HepG2 (cell line): ENCODE results near the gene ANKZF1. TPM values are rescaled to one million over a fixed set of nuclear protein-coding genes. Genes with fewer than 3 reads are reported as not detected.

ENCODE experiments used
- BORCS8-MEF2B ChIP-seq: sonication (generic); formaldehyde crosslinking; IDR thresholded peaks from 2 replicates; pipeline ENCODE4 v1.8.0; 2022; ENCODE audit warnings: mild to moderate bottlenecking, missing genetic modification reagents
- EED ChIP-seq: sonication (generic); formaldehyde crosslinking; IDR thresholded peaks from 2 replicates; pipeline ENCODE4 v1.5.0; 2020; ENCODE audit warnings: mild to moderate bottlenecking, missing genetic modification reagents
- FOSL2 ChIP-seq: sonication (generic); formaldehyde crosslinking; IDR thresholded peaks from 2 replicates; pipeline ENCODE4 v1.4.0; 2020; ENCODE audit warnings: missing genetic modification reagents
- GTF3A ChIP-seq: sonication (generic); formaldehyde crosslinking; conservative IDR thresholded peaks from 2 replicates; pipeline ENCODE4 v1.4.0; 2020; ENCODE audit warnings: mild to moderate bottlenecking, missing genetic modification reagents
- IRX3 ChIP-seq: sonication (generic); formaldehyde crosslinking; IDR thresholded peaks from 2 replicates; pipeline ENCODE4 v1.8.1; 2023; ENCODE audit warnings: mild to moderate bottlenecking, low read depth, missing genetic modification reagents, borderline replicate concordance
- JDP2 ChIP-seq: sonication (generic); formaldehyde crosslinking; IDR thresholded peaks from 2 replicates; pipeline ENCODE4 v1.8.1; 2022; ENCODE audit warnings: missing genetic modification reagents, borderline replicate concordance
- KAT8 ChIP-seq: IDR thresholded peaks from 2 replicates; pipeline ENCODE4 v1.6.1; 2016; ENCODE audit warnings: missing genetic modification reagents, missing compliant biosample characterization
- LCORL ChIP-seq, 2 experiments: fragments of 450-650 bp in 1 of 2; sonication (generic) in 1 of 2; formaldehyde crosslinking in 1 of 2; IDR thresholded peaks; 2 replicates each; pipeline versions ENCODE4 v1.5.0 to v1.6.1; 2017 to 2020; ENCODE audit warnings: antibody characterized with exemption in 1 of 2, missing genetic modification reagents in 1 of 2
- MIER2 ChIP-seq: IDR thresholded peaks from 2 replicates; pipeline ENCODE4 v1.6.1; 2016; ENCODE audit warnings: missing biosample characterization, missing genetic modification reagents
- NPAS2 ChIP-seq: sonication (generic); formaldehyde crosslinking; IDR thresholded peaks from 2 replicates; pipeline ENCODE4 v1.8.0; 2022; ENCODE audit warnings: mild to moderate bottlenecking, missing genetic modification reagents, borderline replicate concordance
- NR3C1 ChIP-seq: sonication (generic); formaldehyde crosslinking; IDR thresholded peaks from 2 replicates; pipeline ENCODE4 v1.4.0; 2020; ENCODE audit warnings: missing genetic modification reagents
- PPARG ChIP-seq: conservative IDR thresholded peaks from 2 replicates; pipeline ENCODE4 v1.6.1; 2016; ENCODE audit warnings: missing biosample characterization, missing genetic modification reagents
- ZMYM2 ChIP-seq: sonication (generic); formaldehyde crosslinking; IDR thresholded peaks from 2 replicates; pipeline ENCODE4 v1.8.0; 2022; ENCODE audit warnings: mild to moderate bottlenecking, missing genetic modification reagents
- ZNF558 ChIP-seq: sonication (generic); formaldehyde crosslinking; IDR thresholded peaks from 2 replicates; pipeline ENCODE4 v1.9.0; 2022; ENCODE audit warnings: mild to moderate bottlenecking, missing genetic modification reagents, borderline replicate concordance
- ZNF605 ChIP-seq: sonication (generic); formaldehyde crosslinking; IDR thresholded peaks from 2 replicates; pipeline ENCODE4 v1.8.0; 2022; ENCODE audit warnings: mild to moderate bottlenecking, missing genetic modification reagents
- ZNF674 ChIP-seq: sonication (generic); formaldehyde crosslinking; IDR thresholded peaks from 2 replicates; pipeline ENCODE4 v1.5.0; 2020; ENCODE audit warnings: low read depth, mild to moderate bottlenecking, missing genetic modification reagents
- ZNF781 ChIP-seq: sonication (generic); formaldehyde crosslinking; IDR thresholded peaks from 2 replicates; pipeline ENCODE4 v1.5.1; 2020; ENCODE audit warnings: borderline replicate concordance, mild to moderate bottlenecking, missing genetic modification reagents; ENCODE audit errors: not compliant biosample characterization
- ZZZ3 ChIP-seq: sonication (generic); formaldehyde crosslinking; IDR thresholded peaks from 2 replicates; pipeline ENCODE4 v1.4.0; 2020; ENCODE audit warnings: missing genetic modification reagents, mild to moderate bottlenecking, borderline replicate concordance
- polyA plus RNA-seq, 8 experiments: library from polyadenylated mRNA; depleted of rRNA in 3 of 8; stranded (reverse) in 7 of 8; unstranded in 1 of 8; fragments of >200 nt; fragmentation: Illumina TruSeq in 4 of 8; extraction: Trizol in 4 of 8; gene quantifications; 2 replicates each; pipeline versions ENCODE4 v1.2.1 to v1.2.3, GENCODE V29; 2011 to 2016; ENCODE audit warnings: low read depth in 4 of 8, missing spikeins in 1 of 8, mixed read lengths in 1 of 8; ENCODE audit not compliant: insufficient read depth in 1 of 8
- total RNA-seq, 5 experiments: library from RNA; depleted of rRNA; stranded (reverse); fragments of >200 nt; fragmentation: Illumina TruSeq; extraction: Trizol; gene quantifications; 2 replicates each; pipeline ENCODE4 v1.2.3, GENCODE V29; 2016; ENCODE audit warnings: low read depth in 1 of 5
- TF ChIP-seq, protein P1 (sequence below): sonication (generic); formaldehyde crosslinking; IDR thresholded peaks from 2 replicates; pipeline ENCODE4 v1.4.0; 2020; ENCODE audit warnings: missing genetic modification reagents, borderline replicate concordance
- TF ChIP-seq, protein P2 (sequence below): sonication (generic); formaldehyde crosslinking; IDR thresholded peaks from 2 replicates; pipeline ENCODE4 v1.4.0; 2020; ENCODE audit warnings: missing genetic modification reagents
- TF ChIP-seq, protein P3 (sequence below): IDR thresholded peaks from 2 replicates; pipeline ENCODE4 v1.6.1; 2018; ENCODE audit warnings: missing genetic modification reagents, mild to moderate bottlenecking, missing compliant biosample characterization
- TF ChIP-seq, protein P4 (sequence below), 2 experiments: IDR thresholded peaks; 2 replicates each; pipeline ENCODE4 v1.6.1; 2011 to 2012; ENCODE audit warnings: low read length in 2 of 2, borderline replicate concordance in 1 of 2, low read depth in 1 of 2, mild to moderate bottlenecking in 1 of 2, moderate library complexity in 1 of 2

Gene ANKZF1
- total and polyA plus RNA-seq, 2 of the 13 experiments (the other 11 are each of a cell fraction or from before 2014, with no cell fraction given): 25.3 to 128 TPM

DNA sequence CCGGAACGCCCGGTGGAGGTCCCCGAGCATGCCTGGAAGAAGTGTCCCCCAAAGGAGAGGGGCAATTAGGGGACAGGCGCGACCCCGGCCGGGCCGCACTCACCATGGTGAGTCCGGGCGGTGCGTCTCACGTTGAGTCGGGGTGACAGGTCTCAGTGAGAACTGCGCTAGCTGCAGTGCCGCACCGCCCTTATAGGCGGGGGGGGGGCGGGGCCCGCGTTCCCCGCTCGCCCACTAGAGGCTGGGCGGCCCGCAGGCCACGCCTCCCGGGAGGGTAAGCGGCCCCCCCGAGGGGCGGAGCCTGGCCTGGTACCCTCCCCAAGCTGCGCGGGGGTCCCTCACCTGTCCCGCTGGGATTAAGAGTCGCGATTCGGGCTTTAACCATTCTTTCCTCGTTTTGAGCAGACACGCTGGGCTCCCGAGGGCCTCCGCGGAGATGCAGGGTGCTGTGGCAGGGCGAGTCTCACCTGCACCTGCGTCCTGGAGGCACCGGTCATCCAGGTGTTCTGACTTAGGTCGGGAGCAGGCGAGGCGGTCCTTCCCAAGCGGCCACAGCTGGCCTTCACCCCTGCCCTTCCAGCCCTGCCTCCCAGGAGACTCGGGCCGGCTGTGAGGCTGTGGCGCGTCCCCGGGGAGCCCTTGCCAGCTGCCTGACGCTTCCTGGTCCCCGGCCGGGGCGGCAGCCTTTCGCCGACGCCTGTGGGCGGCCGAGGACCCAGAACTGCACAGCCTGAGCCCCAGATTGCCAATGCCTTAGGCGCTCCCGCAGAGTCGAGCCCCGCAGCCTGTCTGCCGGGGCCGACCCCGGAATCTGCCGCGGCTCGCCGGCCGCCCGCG lies 24.4 kb downstream of the ANKZF1 start, which contains the start of gene TUBA4A (continued):
- TF ChIP-seq PPARG (CRISPR knock-in tag) (no peak), NPAS2 (CRISPR knock-in tag) (no peak), ZMYM2 (CRISPR knock-in tag) (0 out of 2 replicates have a peak, but pooled peaks have one; percentile 46), NR3C1 (CRISPR knock-in tag) (no peak), JDP2 (CRISPR knock-in tag) (no peak), GTF3A (CRISPR knock-in tag) (0 out of 2 replicates have a peak, but pooled peaks have one; percentile 74), MIER2 (CRISPR knock-in tag) (no peak), EED (no peak), KAT8 (CRISPR knock-in tag) (peak; percentile 19; the same call in 1 of the 2 replicates), ZNF558 (CRISPR knock-in tag) (no peak), ZNF674 (CRISPR knock-in tag) (no peak), ZZZ3 (CRISPR knock-in tag) (peak; percentile 77; the same call in 1 of the 2 replicates), BORCS8-MEF2B (no peak), FOSL2 (CRISPR knock-in tag) (peak; percentile 24), ZNF781 (CRISPR knock-in tag) (peak; percentile 49), IRX3 (no peak), LCORL (IDR thresholded peaks at IDR 0.05) (no peak), LCORL (CRISPR knock-in tag; IDR thresholded peaks at IDR 0.05) (peak; percentile 73), ZNF605 (peak; percentile 90)
- TF ChIP-seq, protein P1, sequence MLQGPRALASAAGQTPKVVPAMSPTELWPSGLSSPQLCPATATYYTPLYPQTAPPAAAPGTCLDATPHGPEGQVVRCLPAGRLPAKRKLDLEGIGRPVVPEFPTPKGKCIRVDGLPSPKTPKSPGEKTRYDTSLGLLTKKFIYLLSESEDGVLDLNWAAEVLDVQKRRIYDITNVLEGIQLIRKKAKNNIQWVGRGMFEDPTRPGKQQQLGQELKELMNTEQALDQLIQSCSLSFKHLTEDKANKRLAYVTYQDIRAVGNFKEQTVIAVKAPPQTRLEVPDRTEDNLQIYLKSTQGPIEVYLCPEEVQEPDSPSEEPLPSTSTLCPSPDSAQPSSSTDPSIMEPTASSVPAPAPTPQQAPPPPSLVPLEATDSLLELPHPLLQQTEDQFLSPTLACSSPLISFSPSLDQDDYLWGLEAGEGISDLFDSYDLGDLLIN (CRISPR knock-in tag): peak; percentile 29; the same call in 1 of the 2 replicates
- TF ChIP-seq, protein P2, sequence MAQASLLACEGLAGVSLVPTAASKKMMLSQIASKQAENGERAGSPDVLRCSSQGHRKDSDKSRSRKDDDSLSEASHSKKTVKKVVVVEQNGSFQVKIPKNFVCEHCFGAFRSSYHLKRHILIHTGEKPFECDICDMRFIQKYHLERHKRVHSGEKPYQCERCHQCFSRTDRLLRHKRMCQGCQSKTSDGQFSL: peak; percentile 90
- TF ChIP-seq, protein P3, sequence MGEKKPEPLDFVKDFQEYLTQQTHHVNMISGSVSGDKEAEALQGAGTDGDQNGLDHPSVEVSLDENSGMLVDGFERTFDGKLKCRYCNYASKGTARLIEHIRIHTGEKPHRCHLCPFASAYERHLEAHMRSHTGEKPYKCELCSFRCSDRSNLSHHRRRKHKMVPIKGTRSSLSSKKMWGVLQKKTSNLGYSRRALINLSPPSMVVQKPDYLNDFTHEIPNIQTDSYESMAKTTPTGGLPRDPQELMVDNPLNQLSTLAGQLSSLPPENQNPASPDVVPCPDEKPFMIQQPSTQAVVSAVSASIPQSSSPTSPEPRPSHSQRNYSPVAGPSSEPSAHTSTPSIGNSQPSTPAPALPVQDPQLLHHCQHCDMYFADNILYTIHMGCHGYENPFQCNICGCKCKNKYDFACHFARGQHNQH (CRISPR knock-in tag): peak; percentile 55
- TF ChIP-seq, protein P4, sequence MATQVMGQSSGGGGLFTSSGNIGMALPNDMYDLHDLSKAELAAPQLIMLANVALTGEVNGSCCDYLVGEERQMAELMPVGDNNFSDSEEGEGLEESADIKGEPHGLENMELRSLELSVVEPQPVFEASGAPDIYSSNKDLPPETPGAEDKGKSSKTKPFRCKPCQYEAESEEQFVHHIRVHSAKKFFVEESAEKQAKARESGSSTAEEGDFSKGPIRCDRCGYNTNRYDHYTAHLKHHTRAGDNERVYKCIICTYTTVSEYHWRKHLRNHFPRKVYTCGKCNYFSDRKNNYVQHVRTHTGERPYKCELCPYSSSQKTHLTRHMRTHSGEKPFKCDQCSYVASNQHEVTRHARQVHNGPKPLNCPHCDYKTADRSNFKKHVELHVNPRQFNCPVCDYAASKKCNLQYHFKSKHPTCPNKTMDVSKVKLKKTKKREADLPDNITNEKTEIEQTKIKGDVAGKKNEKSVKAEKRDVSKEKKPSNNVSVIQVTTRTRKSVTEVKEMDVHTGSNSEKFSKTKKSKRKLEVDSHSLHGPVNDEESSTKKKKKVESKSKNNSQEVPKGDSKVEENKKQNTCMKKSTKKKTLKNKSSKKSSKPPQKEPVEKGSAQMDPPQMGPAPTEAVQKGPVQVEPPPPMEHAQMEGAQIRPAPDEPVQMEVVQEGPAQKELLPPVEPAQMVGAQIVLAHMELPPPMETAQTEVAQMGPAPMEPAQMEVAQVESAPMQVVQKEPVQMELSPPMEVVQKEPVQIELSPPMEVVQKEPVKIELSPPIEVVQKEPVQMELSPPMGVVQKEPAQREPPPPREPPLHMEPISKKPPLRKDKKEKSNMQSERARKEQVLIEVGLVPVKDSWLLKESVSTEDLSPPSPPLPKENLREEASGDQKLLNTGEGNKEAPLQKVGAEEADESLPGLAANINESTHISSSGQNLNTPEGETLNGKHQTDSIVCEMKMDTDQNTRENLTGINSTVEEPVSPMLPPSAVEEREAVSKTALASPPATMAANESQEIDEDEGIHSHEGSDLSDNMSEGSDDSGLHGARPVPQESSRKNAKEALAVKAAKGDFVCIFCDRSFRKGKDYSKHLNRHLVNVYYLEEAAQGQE (IDR thresholded peaks at IDR 0.05; ENCODE audit: borderline replicate concordance in 1 of 2, low read depth in 1 of 2, low read length in 2 of 2): peak in 1 of 2 experiments; percentile 21; a peak in 1 of 4 replicates
